Neural cell (in vitro differentiated cells): ENCODE measurements around the gene OBP2A. TPM values are rescaled to one million over a fixed set of nuclear protein-coding genes. Genes with fewer than 3 reads are reported as not detected.

Source experiments
- H2AFZ ChIP-seq: fragments of 200-600, 300-800 bp; sonication (generic), shearing (Covaris generic); 2 replicates; pipeline ENCODE4 v1.6.0; 2014; ENCODE audit warnings: low read depth, mild to moderate bottlenecking, antibody characterized with exemption, low read length, moderate library complexity
- H3F3A ChIP-seq: fragments of 200-600 bp; shearing (Covaris generic); 2 replicates; pipeline ENCODE4 v1.6.1; 2016; ENCODE audit warnings: mild to moderate bottlenecking, moderate library complexity, mixed read lengths, antibody characterized with exemption, low read length; ENCODE audit not compliant: insufficient read depth, poor library complexity, severe bottlenecking
- H3K27ac ChIP-seq: fragments of 200-600, 300-800 bp; sonication (generic), shearing (Covaris generic); 2 replicates; pipeline ENCODE4 v1.5.1; 2014; ENCODE audit warnings: mild to moderate bottlenecking, low read length, moderate library complexity
- H3K27me3 ChIP-seq: fragments of 300-800, 200-600 bp; sonication (generic), shearing (Covaris generic); 2 replicates; pipeline ENCODE4 v1.6.0; 2014; ENCODE audit warnings: mild to moderate bottlenecking, low read depth, low read length, moderate library complexity; ENCODE audit not compliant: insufficient read depth
- H3K36me3 ChIP-seq: fragments of 300-800, 200-600 bp; sonication (generic), shearing (Covaris generic); 2 replicates; pipeline ENCODE4 v1.5.1; 2014; ENCODE audit warnings: mild to moderate bottlenecking, antibody characterized with exemption, low read length, moderate library complexity; ENCODE audit not compliant: insufficient read depth
- H3K4me2 ChIP-seq: fragments of 300-800, 200-600 bp; sonication (generic), shearing (Covaris generic); 2 replicates; pipeline ENCODE4 v1.6.0; 2014; ENCODE audit warnings: mild to moderate bottlenecking, low read length
- H3K4me3 ChIP-seq: fragments of 300-800, 200-600 bp; sonication (generic), shearing (Covaris generic); 2 replicates; pipeline ENCODE4 v1.5.1; 2014; ENCODE audit warnings: mild to moderate bottlenecking, low read length, moderate library complexity
- H3K79me2 ChIP-seq: fragments of 200-600 bp; shearing (Covaris generic); replicated peaks from 2 replicates; pipeline ENCODE4 v1.6.0; 2014; ENCODE audit warnings: mild to moderate bottlenecking, low read length, moderate library complexity; ENCODE audit not compliant: insufficient read depth
- H3K9ac ChIP-seq: fragments of 300-800, 200-600 bp; sonication (generic), shearing (Covaris generic); 2 replicates; pipeline ENCODE4 v1.6.1; 2016; ENCODE audit warnings: mild to moderate bottlenecking, low read length, mixed read lengths
- H3K9me2 ChIP-seq: fragments of 200-600 bp; shearing (Covaris generic); 2 replicates; pipeline ENCODE4 v1.6.1; 2016; ENCODE audit warnings: mild to moderate bottlenecking, low read length, mixed read lengths; ENCODE audit not compliant: insufficient read depth
- H3K9me3 ChIP-seq: fragments of 200-600, 300-800 bp; sonication (generic), shearing (Covaris generic); 2 replicates; pipeline ENCODE4 v1.6.1; 2016; ENCODE audit warnings: mild to moderate bottlenecking, mixed run types, low read length, moderate library complexity, mixed read lengths
- H4K20me1 ChIP-seq: fragments of 200-600 bp; shearing (Covaris generic); 2 replicates; pipeline ENCODE4 v1.6.1; 2016; ENCODE audit warnings: mild to moderate bottlenecking, mixed run types; ENCODE audit not compliant: insufficient read depth
- EP300 ChIP-seq: fragments of 450-650 bp; conservative IDR thresholded peaks from 2 replicates; pipeline ENCODE4 v1.6.1; 2014; ENCODE audit warnings: antibody characterized with exemption, mild to moderate bottlenecking, moderate library complexity; ENCODE audit not compliant: poor library complexity, severe bottlenecking
- EZH2 ChIP-seq: fragments of 200-600, 300-800 bp; shearing (Covaris generic), sonication (generic); IDR thresholded peaks from 2 replicates; pipeline ENCODE4 v1.6.1; 2014; ENCODE audit warnings: antibody characterized with exemption, low read length, borderline replicate concordance, mild to moderate bottlenecking; ENCODE audit not compliant: insufficient read depth, poor library complexity, severe bottlenecking
- MXI1 ChIP-seq: fragments of 450-650 bp; conservative IDR thresholded peaks from 2 replicates; pipeline ENCODE4 v1.6.1; 2014; ENCODE audit warnings: antibody characterized with exemption, mild to moderate bottlenecking; ENCODE audit not compliant: poor library complexity, severe bottlenecking
- POLR2AphosphoS5 ChIP-seq: IDR thresholded peaks from 2 replicates; pipeline ENCODE4 v1.6.1; 2012
- RAD21 ChIP-seq: fragments of 450-650 bp; conservative IDR thresholded peaks from 2 replicates; pipeline ENCODE4 v1.6.1; 2014; ENCODE audit warnings: antibody characterized with exemption, mild to moderate bottlenecking, moderate library complexity
- SMC3 ChIP-seq: fragments of 450-650 bp; conservative IDR thresholded peaks from 2 replicates; pipeline ENCODE4 v1.6.1; 2014; ENCODE audit warnings: antibody characterized with exemption, mild to moderate bottlenecking, moderate library complexity; ENCODE audit not compliant: poor library complexity
- TAF1 ChIP-seq: IDR thresholded peaks from 2 replicates; pipeline ENCODE4 v1.6.1; 2012; ENCODE audit warnings: low read depth
- polyA plus RNA-seq: library from polyadenylated mRNA; depleted of rRNA; stranded (reverse); fragments of >200 nt; gene quantifications from 2 replicates; pipeline ENCODE4 v1.2.3, GENCODE V29; 2014
- TF ChIP-seq, protein P1 (sequence below): fragments of 450-650 bp; IDR thresholded peaks from 2 replicates; pipeline ENCODE4 v1.5.1; 2014; ENCODE audit warnings: antibody characterized with exemption, mild to moderate bottlenecking, moderate library complexity; ENCODE audit not compliant: poor library complexity, severe bottlenecking
- TF ChIP-seq, protein P2 (sequence below): IDR thresholded peaks from 2 replicates; pipeline ENCODE4 v1.6.1; 2012; ENCODE audit warnings: borderline replicate concordance

The OBP2A gene
- polyA plus RNA-seq, 1 donor from 2014 or later, result not detected

DNA sequence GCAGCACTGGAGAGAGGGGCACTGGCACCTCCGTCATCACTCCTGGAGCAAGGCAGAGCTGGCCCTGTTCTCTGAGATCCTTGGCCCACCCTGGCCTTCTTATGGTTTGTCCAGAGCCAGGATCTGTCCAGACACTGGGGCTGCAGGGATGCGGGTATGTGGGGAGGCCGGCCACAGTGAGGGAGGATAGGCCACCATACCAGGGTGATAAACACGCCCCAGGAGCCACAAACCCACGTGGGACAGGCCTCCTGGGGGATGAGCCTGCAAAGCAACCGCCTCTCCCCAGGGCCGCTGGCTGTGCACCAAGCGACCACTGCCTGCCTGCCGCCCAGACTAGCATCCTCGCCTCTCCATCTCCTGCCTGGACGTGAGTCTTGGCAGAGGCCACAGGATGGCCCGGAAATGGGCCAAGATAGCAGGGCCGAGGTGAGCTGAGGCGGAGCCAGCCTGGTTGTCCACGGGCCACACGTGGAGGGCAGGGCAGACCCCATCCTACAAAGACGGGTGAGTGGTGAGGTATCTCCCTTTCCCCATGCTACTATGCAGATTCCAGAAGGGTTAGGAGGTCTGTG is 4.5 kb downstream of the OBP2A start:
- Histone ChIP-seq H3K4me2 (no peak overlapping the region), H2AFZ (no peak overlapping the region), H3K9me2 (no peaks in the 10 kb centered on the region), H3K9ac (no peak overlapping the region), H3K27me3 (no peaks in the 10 kb centered on the region), H3K4me3 (no peak overlapping the region), H3K36me3 (no peaks in the 10 kb centered on the region), H3K79me2 (no peaks in the 10 kb centered on the region), H3K27ac (no peak overlapping the region), H3K9me3 (no peaks in the 10 kb centered on the region), H4K20me1 (no peaks in the 10 kb centered on the region), H3F3A (no peaks in the 10 kb centered on the region)
- TF ChIP-seq RAD21 (no peak), EZH2 (no peak), SMC3 (no peak), POLR2AphosphoS5 (no peak), TAF1 (no peak), MXI1 (no peak), EP300 (no peak)
- TF ChIP-seq, protein P1, sequence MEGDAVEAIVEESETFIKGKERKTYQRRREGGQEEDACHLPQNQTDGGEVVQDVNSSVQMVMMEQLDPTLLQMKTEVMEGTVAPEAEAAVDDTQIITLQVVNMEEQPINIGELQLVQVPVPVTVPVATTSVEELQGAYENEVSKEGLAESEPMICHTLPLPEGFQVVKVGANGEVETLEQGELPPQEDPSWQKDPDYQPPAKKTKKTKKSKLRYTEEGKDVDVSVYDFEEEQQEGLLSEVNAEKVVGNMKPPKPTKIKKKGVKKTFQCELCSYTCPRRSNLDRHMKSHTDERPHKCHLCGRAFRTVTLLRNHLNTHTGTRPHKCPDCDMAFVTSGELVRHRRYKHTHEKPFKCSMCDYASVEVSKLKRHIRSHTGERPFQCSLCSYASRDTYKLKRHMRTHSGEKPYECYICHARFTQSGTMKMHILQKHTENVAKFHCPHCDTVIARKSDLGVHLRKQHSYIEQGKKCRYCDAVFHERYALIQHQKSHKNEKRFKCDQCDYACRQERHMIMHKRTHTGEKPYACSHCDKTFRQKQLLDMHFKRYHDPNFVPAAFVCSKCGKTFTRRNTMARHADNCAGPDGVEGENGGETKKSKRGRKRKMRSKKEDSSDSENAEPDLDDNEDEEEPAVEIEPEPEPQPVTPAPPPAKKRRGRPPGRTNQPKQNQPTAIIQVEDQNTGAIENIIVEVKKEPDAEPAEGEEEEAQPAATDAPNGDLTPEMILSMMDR, result no peak
- TF ChIP-seq, protein P2, sequence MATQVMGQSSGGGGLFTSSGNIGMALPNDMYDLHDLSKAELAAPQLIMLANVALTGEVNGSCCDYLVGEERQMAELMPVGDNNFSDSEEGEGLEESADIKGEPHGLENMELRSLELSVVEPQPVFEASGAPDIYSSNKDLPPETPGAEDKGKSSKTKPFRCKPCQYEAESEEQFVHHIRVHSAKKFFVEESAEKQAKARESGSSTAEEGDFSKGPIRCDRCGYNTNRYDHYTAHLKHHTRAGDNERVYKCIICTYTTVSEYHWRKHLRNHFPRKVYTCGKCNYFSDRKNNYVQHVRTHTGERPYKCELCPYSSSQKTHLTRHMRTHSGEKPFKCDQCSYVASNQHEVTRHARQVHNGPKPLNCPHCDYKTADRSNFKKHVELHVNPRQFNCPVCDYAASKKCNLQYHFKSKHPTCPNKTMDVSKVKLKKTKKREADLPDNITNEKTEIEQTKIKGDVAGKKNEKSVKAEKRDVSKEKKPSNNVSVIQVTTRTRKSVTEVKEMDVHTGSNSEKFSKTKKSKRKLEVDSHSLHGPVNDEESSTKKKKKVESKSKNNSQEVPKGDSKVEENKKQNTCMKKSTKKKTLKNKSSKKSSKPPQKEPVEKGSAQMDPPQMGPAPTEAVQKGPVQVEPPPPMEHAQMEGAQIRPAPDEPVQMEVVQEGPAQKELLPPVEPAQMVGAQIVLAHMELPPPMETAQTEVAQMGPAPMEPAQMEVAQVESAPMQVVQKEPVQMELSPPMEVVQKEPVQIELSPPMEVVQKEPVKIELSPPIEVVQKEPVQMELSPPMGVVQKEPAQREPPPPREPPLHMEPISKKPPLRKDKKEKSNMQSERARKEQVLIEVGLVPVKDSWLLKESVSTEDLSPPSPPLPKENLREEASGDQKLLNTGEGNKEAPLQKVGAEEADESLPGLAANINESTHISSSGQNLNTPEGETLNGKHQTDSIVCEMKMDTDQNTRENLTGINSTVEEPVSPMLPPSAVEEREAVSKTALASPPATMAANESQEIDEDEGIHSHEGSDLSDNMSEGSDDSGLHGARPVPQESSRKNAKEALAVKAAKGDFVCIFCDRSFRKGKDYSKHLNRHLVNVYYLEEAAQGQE, result no peak

DNA sequence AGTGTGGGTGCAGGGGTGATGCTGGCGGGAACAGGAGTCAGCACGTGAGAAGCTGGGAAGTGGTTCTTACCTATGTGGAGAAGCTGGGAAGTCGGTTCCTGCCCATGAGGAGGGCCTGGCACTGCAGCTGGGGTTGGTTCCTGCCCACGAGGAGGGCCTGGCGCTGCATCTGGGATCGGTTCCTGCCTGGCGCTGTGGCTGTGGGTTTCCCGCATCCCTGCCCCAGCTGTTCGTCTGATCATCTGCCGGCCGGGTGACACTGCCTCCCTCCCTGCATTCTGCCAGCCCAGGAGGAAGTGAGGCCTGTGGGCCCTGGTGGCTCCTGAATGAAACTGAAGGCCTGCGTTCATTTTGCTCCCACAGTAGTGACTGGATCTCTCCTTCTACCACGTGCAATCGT is 5.1 kb downstream of the OBP2A start:
- H3K4me3 ChIP-seq, result no peak overlapping the region
- no peaks in the 10 kb centered on the region for H3K36me3 ChIP-seq
- H2AFZ ChIP-seq, result no peak overlapping the region
- no peak overlapping the region for H3K4me2 ChIP-seq
- TF ChIP-seq SMC3 (no peak), POLR2AphosphoS5 (no peak), RAD21 (no peak), TAF1 (no peak), EZH2 (no peak), EP300 (no peak), MXI1 (no peak)
- TF ChIP-seq, protein P2, result no peak
- TF ChIP-seq, protein P1, result no peak
- no peaks in the 10 kb centered on the region for H3K79me2 ChIP-seq
- H3K9me2 ChIP-seq, result no peaks in the 10 kb centered on the region
- no peaks in the 10 kb centered on the region for H3F3A ChIP-seq
- H3K9me3 ChIP-seq, result no peaks in the 10 kb centered on the region
- no peak overlapping the region for H3K9ac ChIP-seq
- H3K27me3 ChIP-seq, result no peaks in the 10 kb centered on the region
- no peak overlapping the region for H3K27ac ChIP-seq
- no peaks in the 10 kb centered on the region for H4K20me1 ChIP-seq
